ENCODE results near the gene NONO.
A peak's percentile ranks its signal among the peaks of the same experiment; 100 is the strongest.
"Not testable (repeated sequence)": the region's sequence is repeated elsewhere in the genome, so short reads cannot be mapped to it uniquely, and the experiment has no call there.

Gene NONO

GRCh38 chrX:71291381-71291780, 7.9 kb downstream of the NONO start:
- DNase-seq (ENCODE audit: low read depth) = no peak

GRCh38 chrX:71292669-71293365, 9.4 kb downstream of the NONO start:
- no peak for DNase-seq (ENCODE audit: low read depth)

GRCh38 chrX:71296806-71297205, 13.4 kb downstream of the NONO start:
- no peak for DNase-seq (ENCODE audit: low read depth)

- no peak for DNase-seq (ENCODE audit: low read depth)
Observed at GRCh38 chrX:71298119-71298518, 14.7 kb downstream of the NONO start.

- not testable (repeated sequence) for DNase-seq (ENCODE audit: low read depth)
Observed at GRCh38 chrX:71300064-71300463, 16.6 kb downstream of the NONO start.

- DNase-seq (ENCODE audit: low read depth) = not testable (repeated sequence)
Observed at GRCh38 chrX:71300495-71300894, 17.1 kb downstream of the NONO start.

- no peak for DNase-seq (ENCODE audit: low read depth)
Observed at GRCh38 chrX:71301195-71301924, 17.9 kb downstream of the NONO start, which contains the start of gene ITGB1BP2. Gene ITGB1BP2, plus strand, starts transcription at chrX:71301750. Its CDS starts 57 bp downstream, at chrX:71301807.

GRCh38 chrX:71302461-71303213, 19.2 kb downstream of the NONO start:
- DNase-seq (ENCODE audit: low read depth) = no peak

GRCh38 chrX:71304561-71304960, 21.1 kb downstream of the NONO start:
- DNase-seq (ENCODE audit: low read depth) = no peak

GRCh38 chrX:71315917-71316316, 32.5 kb downstream of the NONO start:
- peak; percentile 54 for DNase-seq (ENCODE audit: low read depth)

- DNase-seq (ENCODE audit: low read depth) = not testable (repeated sequence)
Observed at GRCh38 chrX:71316959-71317358, 33.5 kb downstream of the NONO start.

- DNase-seq (ENCODE audit: low read depth) = no peak
Observed at GRCh38 chrX:71320126-71320525, 36.7 kb downstream of the NONO start.

- DNase-seq (ENCODE audit: low read depth) = no peak
Observed at GRCh38 chrX:71321731-71322130, 38.3 kb downstream of the NONO start.

GRCh38 chrX:71324452-71324851, 41.0 kb downstream of the NONO start:
- not testable (repeated sequence) for DNase-seq (ENCODE audit: low read depth)

- no peak for DNase-seq (ENCODE audit: low read depth)
Observed at GRCh38 chrX:71326394-71326793, 43.0 kb downstream of the NONO start.

GRCh38 chrX:71349151-71349665, 65.8 kb downstream of the NONO start:
- not testable (repeated sequence) for DNase-seq (ENCODE audit: low read depth)

- not testable (repeated sequence) for DNase-seq (ENCODE audit: low read depth)
Observed at GRCh38 chrX:71349867-71350266, 66.4 kb downstream of the NONO start.
